Lung (tissue), 12 donors: ENCODE data around the gene SLC25A44. TPM values are rescaled to one million over a fixed set of nuclear protein-coding genes. Genes with fewer than 3 reads are reported as not detected.

Experiments used
- ATAC-seq: fragments of 200-7000 bp; cut with Tn5 transposase; one replicate; pipeline ENCODE4 v1.9.1; 2020; ENCODE audit warnings: moderate number of reproducible peaks; ENCODE audit not compliant: insufficient read depth, low FRiP score
- DNase-seq, 3 donors: peaks; one replicate each; pipeline ENCODE4 v3.0.0-alpha.2; 2013 to 2017
- H3K27ac ChIP-seq, 2 donors: one replicate each; pipeline ENCODE4 v1.5.1; 2013; ENCODE audit warnings: mild to moderate bottlenecking in 2 of 2, moderate library complexity in 2 of 2, control low read depth in 1 of 2, inconsistent platforms in 1 of 2, low read depth in 1 of 2, low read length in 1 of 2
- H3K27me3 ChIP-seq, 3 donors: one replicate each; pipeline ENCODE4 v1.5.1; 2013; ENCODE audit warnings: low read length in 2 of 3; ENCODE audit not compliant: control insufficient read depth in 3 of 3, insufficient read depth in 3 of 3
- H3K36me3 ChIP-seq, 4 donors: one replicate each; pipeline ENCODE4 v1.5.1; 2013; ENCODE audit warnings: low read length in 4 of 4, mild to moderate bottlenecking in 1 of 4, moderate library complexity in 1 of 4; ENCODE audit not compliant: control insufficient read depth in 4 of 4, insufficient read depth in 4 of 4
- H3K4me1 ChIP-seq, 5 donors: one replicate each; pipeline ENCODE4 v1.5.1; 2013; ENCODE audit warnings: low read length in 5 of 5, mild to moderate bottlenecking in 2 of 5, moderate library complexity in 1 of 5; ENCODE audit not compliant: control insufficient read depth in 5 of 5, insufficient read depth in 5 of 5
- H3K4me3 ChIP-seq: one replicate; pipeline ENCODE4 v1.5.1; 2013; ENCODE audit warnings: mild to moderate bottlenecking, control low read depth, moderate library complexity
- H3K9ac ChIP-seq, 2 donors: one replicate each; pipeline ENCODE4 v1.5.1; 2013; ENCODE audit warnings: low read length in 2 of 2, control low read depth in 1 of 2; ENCODE audit not compliant: insufficient read depth in 1 of 2
- H3K9me3 ChIP-seq, 4 donors: one replicate each; pipeline ENCODE4 v1.5.1; 2013; ENCODE audit warnings: low read length in 3 of 4, mild to moderate bottlenecking in 1 of 4, moderate library complexity in 1 of 4; ENCODE audit not compliant: control insufficient read depth in 4 of 4, insufficient read depth in 3 of 4
- CTCF ChIP-seq: IDR thresholded peaks from 2 replicates; pipeline ENCODE4 v1.5.1; 2012; ENCODE audit warnings: mild to moderate bottlenecking; ENCODE audit errors: control extremely low read depth, extremely low read depth
- WGBS, 2 donors: extraction: QIAGEN DNeasy Blood & Tissue Kit; methylation state at CpG; one replicate each; pipeline ENCODE4 v1.1.7; 2013; 5-methylcytosine and 5-hydroxymethylcytosine counted together
- polyA plus RNA-seq, 2 donors: library from polyadenylated mRNA; stranded (reverse); fragments of 200-250 nt; gene quantifications; one replicate each; pipeline ENCODE4 v1.2.1, GENCODE V29; 2013
- total RNA-seq, 2 donors: library from RNA; depleted of rRNA in 1 of 2; stranded (reverse); fragments of >200 nt in 1 of 2; gene quantifications; one replicate each; pipeline ENCODE4 v1.2.1, GENCODE V29; 2014 to 2021
- donor health status: control.
- donor health status: control.
- donor health status: Bipolar disorder and iron deficiency.
- donor health status: healthy.
- donor health status: DM: yes; HTN: yes; CAD: no.

Gene SLC25A44
- total and polyA plus RNA-seq, 4 donors = 8.0 to 28.4 (median 16.5) TPM

- peaks cover 0 to 14% (median 12%) of the 10 kb centered on the region in 3 donors for H3K27me3 ChIP-seq
- ATAC-seq (no peak), DNase-seq (no peak)
- no peak overlapping the region for H3K4me3 ChIP-seq
- peaks cover 0 to 3% (median 0%) of the 10 kb centered on the region in 4 donors for H3K9me3 ChIP-seq
- TF ChIP-seq CTCF = no peak
- no peak overlapping the region for H3K9ac ChIP-seq
- H3K27ac ChIP-seq = no peak overlapping the region
- H3K36me3 ChIP-seq = peaks cover 5 to 44% (median 19%) of the 10 kb centered on the region in 4 donors
- peaks cover 0 to 11% (median 0%) of the 10 kb centered on the region in 5 donors for H3K4me1 ChIP-seq
- WGBS, 2 donors = 66 to 69% methylated on average over 15 of the region's 15 CpGs
Observed at GRCh38 chr1:156241311-156241811, 47.5 kb downstream of the SLC25A44 start.

DNA sequence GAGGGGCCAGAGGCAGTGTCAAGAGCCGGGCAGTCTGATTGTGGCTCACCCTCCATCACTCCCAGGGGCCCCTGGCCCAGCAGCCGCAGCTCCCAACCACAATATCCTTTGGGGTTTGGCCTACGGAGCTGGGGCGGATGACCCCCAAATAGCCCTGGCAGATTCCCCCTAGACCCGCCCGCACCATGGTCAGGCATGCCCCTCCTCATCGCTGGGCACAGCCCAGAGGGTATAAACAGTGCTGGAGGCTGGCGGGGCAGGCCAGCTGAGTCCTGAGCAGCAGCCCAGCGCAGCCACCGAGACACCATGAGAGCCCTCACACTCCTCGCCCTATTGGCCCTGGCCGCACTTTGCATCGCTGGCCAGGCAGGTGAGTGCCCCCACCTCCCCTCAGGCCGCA, 48.0 kb downstream of the SLC25A44 start, which contains the start of gene BGLAP:
TSS of gene BGLAP (plus strand) at position 259 of the 400 bp plus-strand sequence. CDS start at position 307, 48 bp downstream.
- no peak within 1 kb of the TSS for H3K4me3 ChIP-seq
- H3K27ac ChIP-seq = no peak within 1 kb of the TSS
- H3K9ac ChIP-seq = no peak within 1 kb of the TSS
- no peak for TF ChIP-seq CTCF
- H3K4me1 ChIP-seq = peaks cover 0 to 11% (median 0%) of the 10 kb centered on the region in 5 donors
- 63 to 78% methylated on average over 12 to 14 of the region's 14 CpGs for WGBS, 2 donors
- peaks cover 2 to 39% (median 14%) of the 10 kb centered on the region in 4 donors for H3K36me3 ChIP-seq
- H3K9me3 ChIP-seq = peaks cover 0 to 3% (median 0%) of the 10 kb centered on the region in 4 donors
- peaks cover 0 to 16% (median 12%) of the 10 kb centered on the region in 3 donors for H3K27me3 ChIP-seq
- DNase-seq (no peak), ATAC-seq (no peak)

DNA sequence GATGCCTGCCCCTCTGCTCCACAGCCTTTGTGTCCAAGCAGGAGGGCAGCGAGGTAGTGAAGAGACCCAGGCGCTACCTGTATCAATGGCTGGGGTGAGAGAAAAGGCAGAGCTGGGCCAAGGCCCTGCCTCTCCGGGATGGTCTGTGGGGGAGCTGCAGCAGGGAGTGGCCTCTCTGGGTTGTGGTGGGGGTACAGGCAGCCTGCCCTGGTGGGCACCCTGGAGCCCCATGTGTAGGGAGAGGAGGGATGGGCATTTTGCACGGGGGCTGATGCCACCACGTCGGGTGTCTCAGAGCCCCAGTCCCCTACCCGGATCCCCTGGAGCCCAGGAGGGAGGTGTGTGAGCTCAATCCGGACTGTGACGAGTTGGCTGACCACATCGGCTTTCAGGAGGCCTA, 48.8 kb downstream of the SLC25A44 start:
- Histone ChIP-seq H3K4me3 (no peak overlapping the region), H3K27me3 (peaks cover 0 to 16% (median 12%) of the 10 kb centered on the region in 3 donors), H3K4me1 (peaks cover 0 to 13% (median 0%) of the 10 kb centered on the region in 5 donors), H3K36me3 (peaks cover 0 to 35% (median 13%) of the 10 kb centered on the region in 4 donors), H3K9ac (no peak overlapping the region), H3K27ac (no peak overlapping the region), H3K9me3 (peaks cover 0 to 3% (median 0%) of the 10 kb centered on the region in 4 donors)
- ATAC-seq (no peak), DNase-seq (no peak)
- TF ChIP-seq CTCF = no peak
- 86 to 93% methylated on average over 7 to 10 of the region's 10 CpGs for WGBS, 2 donors

GRCh38 chr1:156244126-156244525, 50.2 kb downstream of the SLC25A44 start:
- DNase-seq (no peak), ATAC-seq (no peak)
- 87 to 92% methylated on average over 2 of the region's 2 CpGs for WGBS, 2 donors

More at GRCh38 chr1:156244126-156244525, 50.2 kb downstream of the SLC25A44 start:
- peaks cover 0 to 16% (median 12%) of the 10 kb centered on the region in 3 donors for H3K27me3 ChIP-seq
- no peak overlapping the region for H3K4me3 ChIP-seq
- H3K9ac ChIP-seq = no peak overlapping the region
- no peak overlapping the region for H3K27ac ChIP-seq
- peaks cover 0 to 23% (median 4%) of the 10 kb centered on the region in 4 donors for H3K36me3 ChIP-seq
- no peak for TF ChIP-seq CTCF
- peaks cover 0 to 13% (median 0%) of the 10 kb centered on the region in 5 donors for H3K4me1 ChIP-seq
- H3K9me3 ChIP-seq = peaks cover 0 to 1% (median 0%) of the 10 kb centered on the region in 4 donors
